H1 (cell line): ENCODE measurements around the gene CARF. TPM values are rescaled to one million over a fixed set of nuclear protein-coding genes. Genes with fewer than 3 reads are reported as not detected.

ENCODE experiments used
- CTCF ChIA-PET: fragments of 300-600 bp; sonication (Branson Sonifier 250); formaldehyde crosslinking; loops from one replicate; lab custom pipeline; 2021; ENCODE audit not compliant: partially characterized antibody; lab: Charles Lee
- POLR2A ChIA-PET: fragments of 300-600 bp; sonication (Branson Sonifier 250); formaldehyde crosslinking; loops from one replicate; lab custom pipeline; 2021; ENCODE audit warnings: inconsistent platforms; ENCODE audit not compliant: partially characterized antibody; lab: Charles Lee
- DNase-seq, 2 experiments: peaks; one replicate each; pipeline versions ENCODE4 v3.0.0 to v3.0.0-alpha.2; 2010 to 2022; ENCODE audit warnings: low spot score in 2 of 2, low read depth in 1 of 2, mixed read lengths in 1 of 2
- FAIRE-seq: peaks from 2 replicates; lab custom pipeline; 2011; peaks lifted over from hg19 to GRCh38; lab: Jason Lieb, UNC
- H2AFZ ChIP-seq: 2 replicates; pipeline ENCODE4 v1.8.1; 2012; ENCODE audit warnings: low read length, inconsistent platforms
- H2AK5ac ChIP-seq: 2 replicates; pipeline ENCODE4 v1.6.1; 2013; ENCODE audit warnings: low read depth, low read length
- H2BK120ac ChIP-seq: replicated peaks from 2 replicates; pipeline ENCODE3; 2013; ENCODE audit warnings: low read depth, low read length, inconsistent platforms
- H2BK12ac ChIP-seq: 2 replicates; pipeline ENCODE4 v1.6.1; 2013; ENCODE audit warnings: low read depth, low read length
- H2BK15ac ChIP-seq: 2 replicates; pipeline ENCODE4 v1.6.1; 2013; ENCODE audit warnings: low read length
- H2BK20ac ChIP-seq: 2 replicates; pipeline ENCODE4 v1.6.1; 2013; ENCODE audit warnings: low read length
- H2BK5ac ChIP-seq: 2 replicates; pipeline ENCODE4 v1.6.1; 2013; ENCODE audit warnings: low read depth, low read length
- H3K14ac ChIP-seq: 2 replicates; pipeline ENCODE4 v1.6.1; 2013; ENCODE audit warnings: inconsistent platforms; ENCODE audit not compliant: insufficient read length
- H3K18ac ChIP-seq: 2 replicates; pipeline ENCODE4 v1.6.1; 2013; ENCODE audit warnings: low read length; ENCODE audit errors: extremely low read depth
- H3K23ac ChIP-seq: 2 replicates; pipeline ENCODE4 v1.6.1; 2013; ENCODE audit warnings: inconsistent platforms; ENCODE audit not compliant: insufficient read length
- H3K23me2 ChIP-seq: 2 replicates; pipeline ENCODE4 v1.6.1; 2013; ENCODE audit warnings: low read depth, low read length
- H3K27ac ChIP-seq: 2 replicates; pipeline ENCODE4 v1.6.1; 2011; ENCODE audit warnings: low read depth, low read length, inconsistent platforms
- H3K27me3 ChIP-seq, 4 experiments: replicated peaks in 1 of 4; 1 replicate in 1 of 4; 2 replicates in 3 of 4; pipeline versions ENCODE4 v1.6.1 to v1.8.1; 2011 to 2013; ENCODE audit warnings: low read length in 3 of 4, mild to moderate bottlenecking in 3 of 4, inconsistent platforms in 2 of 4, mixed read lengths in 2 of 4, moderate library complexity in 1 of 4; ENCODE audit not compliant: control insufficient read depth in 3 of 4, insufficient read depth in 3 of 4; ENCODE audit errors: extremely low read depth in 1 of 4
- H3K36me3 ChIP-seq, 4 experiments: 2 replicates each; pipeline versions ENCODE4 v1.6.1 to v1.8.1; 2011 to 2013; ENCODE audit warnings: mild to moderate bottlenecking in 4 of 4, low read length in 3 of 4, moderate library complexity in 2 of 4, control low read depth in 1 of 4, inconsistent platforms in 1 of 4; ENCODE audit not compliant: insufficient read depth in 4 of 4, control insufficient read depth in 2 of 4
- H3K4ac ChIP-seq: replicated peaks from 2 replicates; pipeline ENCODE3; 2013; ENCODE audit warnings: low read length, low read depth, mixed read lengths, inconsistent platforms; ENCODE audit not compliant: insufficient read length
- H3K4me1 ChIP-seq, 4 experiments: replicated peaks in 1 of 4; 1 replicate in 1 of 4; 2 replicates in 3 of 4; pipeline versions ENCODE4 v1.6.1 to v1.8.1; 2011 to 2013; ENCODE audit warnings: low read length in 3 of 4, inconsistent platforms in 2 of 4, mixed read lengths in 1 of 4; ENCODE audit not compliant: insufficient read depth in 4 of 4, control insufficient read depth in 3 of 4
- H3K4me2 ChIP-seq, 2 experiments: 2 replicates each; pipeline versions ENCODE4 v1.6.1 to v1.8.1; 2011 to 2013; ENCODE audit warnings: low read depth in 2 of 2, low read length in 2 of 2, control low read depth in 1 of 2, inconsistent platforms in 1 of 2, mild to moderate bottlenecking in 1 of 2; ENCODE audit not compliant: insufficient read depth in 1 of 2
- H3K4me3 ChIP-seq, 4 experiments: fragments of 200-600, 300-600 bp in 1 of 4; sonication (generic), shearing (Covaris generic), sonication (Bioruptor Twin) in 1 of 4; 2 replicates each; pipeline versions ENCODE4 v1.5.1 to v1.8.1; 2011 to 2016; ENCODE audit warnings: low read length in 4 of 4, low read depth in 3 of 4, control low read depth in 2 of 4, inconsistent platforms in 2 of 4, mild to moderate bottlenecking in 2 of 4, mixed read lengths in 1 of 4, moderate library complexity in 1 of 4; ENCODE audit not compliant: insufficient read depth in 2 of 4; ENCODE audit errors: extremely low read depth in 1 of 4
- H3K56ac ChIP-seq: replicated peaks from 2 replicates; pipeline ENCODE3; 2013; ENCODE audit warnings: low read depth, mild to moderate bottlenecking, mixed read lengths, low read length, inconsistent platforms; ENCODE audit not compliant: insufficient read length
- H3K79me1 ChIP-seq: 2 replicates; pipeline ENCODE4 v1.6.1; 2013; ENCODE audit warnings: low read depth, low read length, control low read depth
- H3K79me2 ChIP-seq, 2 experiments: 2 replicates each; pipeline versions ENCODE4 v1.6.1 to v1.8.1; 2012 to 2013; ENCODE audit warnings: low read length in 2 of 2, mild to moderate bottlenecking in 2 of 2, inconsistent platforms in 1 of 2; ENCODE audit not compliant: insufficient read depth in 2 of 2, control insufficient read depth in 1 of 2
- H3K9ac ChIP-seq, 4 experiments: replicated peaks in 1 of 4; 1 replicate in 1 of 4; 2 replicates in 3 of 4; pipeline versions ENCODE4 v1.6.1 to v1.8.1; 2011 to 2013; ENCODE audit warnings: low read depth in 3 of 4, low read length in 3 of 4, control low read depth in 2 of 4, mild to moderate bottlenecking in 2 of 4, moderate library complexity in 2 of 4, inconsistent platforms in 1 of 4; ENCODE audit errors: extremely low read depth in 1 of 4
- H3K9me3 ChIP-seq, 2 experiments: 2 replicates each; pipeline versions ENCODE4 v1.6.1 to v1.8.1; 2012 to 2013; ENCODE audit warnings: mild to moderate bottlenecking in 2 of 2, moderate library complexity in 2 of 2, control low read depth in 1 of 2, inconsistent platforms in 1 of 2, low read depth in 1 of 2, low read length in 1 of 2, mixed read lengths in 1 of 2; ENCODE audit not compliant: insufficient read depth in 2 of 2
- H4K20me1 ChIP-seq, 2 experiments: replicated peaks in 1 of 2; 2 replicates each; pipeline versions ENCODE3 to v1.8.1; 2011 to 2013; ENCODE audit warnings: inconsistent platforms in 2 of 2, low read length in 2 of 2, mild to moderate bottlenecking in 1 of 2; ENCODE audit not compliant: insufficient read depth in 2 of 2, control insufficient read depth in 1 of 2
- H4K5ac ChIP-seq: 2 replicates; pipeline ENCODE4 v1.6.1; 2013; ENCODE audit warnings: low read length, low read depth, mixed read lengths, inconsistent platforms; ENCODE audit not compliant: insufficient read length
- H4K8ac ChIP-seq: 2 replicates; pipeline ENCODE4 v1.8.0; 2013; ENCODE audit warnings: mild to moderate bottlenecking, moderate library complexity, low read length, inconsistent platforms; ENCODE audit not compliant: insufficient read depth; ENCODE audit errors: extremely low read depth
- H4K91ac ChIP-seq: replicated peaks from 2 replicates; pipeline ENCODE3; 2013; ENCODE audit warnings: low read length, mixed read lengths, inconsistent platforms; ENCODE audit not compliant: insufficient read length
- EZH2 ChIP-seq: fragments of 200-600 bp; sonication (generic); IDR thresholded peaks from 2 replicates; pipeline ENCODE4 v1.7.1; 2012; ENCODE audit warnings: low read depth, mild to moderate bottlenecking, moderate library complexity, low read length, inconsistent platforms; ENCODE audit not compliant: severe bottlenecking
- HDAC2 ChIP-seq, 2 experiments: fragments of 300-600 bp in 1 of 2; sonication (generic) in 1 of 2; IDR thresholded peaks; 2 replicates each; pipeline ENCODE4 v1.6.1; 2011 to 2012; ENCODE audit warnings: low read depth in 2 of 2, low read length in 2 of 2, mild to moderate bottlenecking in 2 of 2, moderate library complexity in 2 of 2, borderline replicate concordance in 1 of 2, inconsistent platforms in 1 of 2
- RXRA ChIP-seq: IDR thresholded peaks from 2 replicates; pipeline ENCODE4 v1.6.1; 2011; ENCODE audit warnings: low read depth, mild to moderate bottlenecking, low read length, moderate library complexity; ENCODE audit not compliant: insufficient read depth
- SRF ChIP-seq: IDR thresholded peaks from 2 replicates; pipeline ENCODE4 v1.6.1; 2011; ENCODE audit warnings: mild to moderate bottlenecking, low read depth, low read length, moderate library complexity
- TAF7 ChIP-seq: optimal IDR thresholded peaks from 2 replicates; pipeline ENCODE3; 2011; ENCODE audit warnings: low read depth, mild to moderate bottlenecking, inconsistent platforms, low read length, moderate library complexity, borderline replicate concordance
- YY1 ChIP-seq: IDR thresholded peaks from 2 replicates; pipeline ENCODE4 v1.6.1; 2011; ENCODE audit warnings: low read depth, mild to moderate bottlenecking, low read length
- WGBS, 2 experiments: shearing (Covaris generic) in 1 of 2; methylation state at CpG; one replicate each; pipeline versions ENCODE4 v1.1.6 to v1.1.7; 2013 to 2015; ENCODE audit warnings: low lambda C conversion rate in 2 of 2, mixed read lengths in 2 of 2, inconsistent platforms in 1 of 2, low coverage in 1 of 2, missing lambda C conversion rate in 1 of 2; ENCODE audit not compliant: insufficient replicate concordance in 2 of 2, insufficient coverage in 1 of 2, insufficient read length in 1 of 2; ENCODE audit errors: extremely low coverage in 1 of 2, missing lambda C conversion rate in 1 of 2; 5-methylcytosine and 5-hydroxymethylcytosine counted together
- polyA plus RNA-seq, 7 experiments: library from polyadenylated mRNA; depleted of rRNA in 3 of 7; stranded (reverse) in 5 of 7; unstranded in 2 of 7; fragments of >200 nt in 5 of 7; fragments of 200-250 nt in 2 of 7; gene quantifications; 1 replicate in 5 of 7; 2 replicates in 1 of 7; 4 replicates in 1 of 7; pipeline versions ENCODE4 v1.2.1 to v1.2.3, GENCODE V29; 2011 to 2013; ENCODE audit warnings: missing spikeins in 2 of 7, mixed read lengths in 2 of 7
- total RNA-seq: library from RNA; stranded (reverse); fragmentation: NEBNext Ultra II Directional; extraction: Animal tissue kit (Norgen Biotek cat#: 25700); gene quantifications from 2 replicates; pipeline ENCODE4 v1.2.1, GENCODE V29; 2021

Gene CARF
- total and polyA plus RNA-seq, 2 of the 8 experiments (the other 6 are each of a cell fraction or from before 2014, with no cell fraction given), result 2.0 to 2.6 TPM

DNA sequence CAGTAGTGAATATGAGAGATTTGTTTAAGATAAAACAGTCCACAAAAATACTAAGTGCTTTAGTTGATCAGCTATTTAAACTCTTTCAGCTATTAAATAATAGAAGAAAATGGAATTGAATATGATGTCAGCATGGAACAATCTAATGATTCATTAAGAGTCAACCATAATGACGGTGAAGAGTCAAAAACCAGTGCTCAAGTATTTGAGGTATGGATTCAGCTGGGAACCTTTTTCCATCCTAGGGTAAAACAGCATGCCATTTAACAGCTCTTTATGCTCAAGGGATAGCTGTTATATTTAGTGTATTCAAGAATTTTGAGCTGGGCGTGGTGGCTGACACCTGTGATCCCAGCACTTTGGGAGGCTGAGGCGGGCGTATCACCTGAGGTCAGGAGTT, 29.7 kb downstream of the CARF start:
- Histone ChIP-seq H4K91ac (no peak overlapping the region), H2BK5ac (no peak overlapping the region), H3K79me2 (no peaks in the 10 kb centered on the region), H3K18ac (no peak overlapping the region), H3K27me3 (no peaks in the 10 kb centered on the region), H3K14ac (no peak overlapping the region), H3K36me3 (peaks cover 0 to 3% (median 0%) of the 10 kb centered on the region in 4 experiments; a peak in 1 of 8 replicates), H3K9ac (no peak overlapping the region), H3K4me3 (no peak overlapping the region), H4K8ac (no peak overlapping the region), H3K4me1 (no peaks in the 10 kb centered on the region), H2AFZ (no peak overlapping the region), H2BK120ac (no peak overlapping the region), H2AK5ac (no peak overlapping the region), H3K27ac (no peak overlapping the region), H3K23ac (no peak overlapping the region), H3K79me1 (no peaks in the 10 kb centered on the region), H4K5ac (no peak overlapping the region), H2BK12ac (no peak overlapping the region), H4K20me1 (no peaks in the 10 kb centered on the region), H3K56ac (no peak overlapping the region), H3K4me2 (no peak overlapping the region), H3K4ac (no peak overlapping the region), H3K9me3 (peaks cover 0 to 6% of the 10 kb centered on the region in 2 experiments; a peak in 1 of 4 replicates), H2BK20ac (no peak overlapping the region), H2BK15ac (no peak overlapping the region), H3K23me2 (no peaks in the 10 kb centered on the region)
- ChIA-PET CTCF (interaction anchor here (0.6 to 1.7 kb wide), 2 partner anchors 9 to 35 kb away, joined by 4 to 6 read pairs; no protein-coding TSS in a partner anchor), POLR2A (interaction anchor here (1.4 kb wide), 1 partner anchor 30 kb away, joined by 4 read pairs; the partner anchor contains the start of genes CARF and WDR12)
- no peak for FAIRE-seq
- no peak for DNase-seq
- WGBS, 2 experiments, result 91% methylated on average over 4 of the region's 4 CpGs; no CpG with 5 or more reads in 1 of the 2 experiments
- TF ChIP-seq HDAC2 (IDR thresholded peaks at IDR 0.05; ENCODE audit: borderline replicate concordance in 1 of 2, low read depth in 2 of 2, low read length in 2 of 2) (no peak), EZH2 (no peak), YY1 (no peak), TAF7 (no peak), RXRA (no peak), SRF (no peak)
